K562 (cell line): ENCODE data around the gene INPP5E. TPM values are rescaled to one million over a fixed set of nuclear protein-coding genes. Genes with fewer than 3 reads are reported as not detected.

Source experiments
- ATAC-seq: fragments of 200-7000 bp; cut with Tn5 transposase; 3 replicates; pipeline ENCODE4 v1.9.1; 2020; ENCODE audit warnings: moderate library complexity
- BruUV-seq: library from RNA; stranded (reverse); fragments of 400-500 nt; replicated peaks from 2 replicates; lab custom pipeline; 2021; lab: Mats Ljungman, UMichigan
- CTCF ChIA-PET: fragments of 300-600 bp; formaldehyde crosslinking; extraction: SDS; loops from one replicate; lab custom pipeline; 2021; ENCODE audit warnings: low intra/inter-chr PET ratio; lab: Yijun Ruan, JAX
- POLR2A ChIA-PET: fragments of 300-600, 350-650 bp; sonication (Branson Sonifier 250); formaldehyde crosslinking; extraction: SDS; loops from one replicate; lab custom pipeline; 2021; ENCODE audit warnings: antibody characterized with exemption, inconsistent platforms; lab: Yijun Ruan, JAX
- DNase-seq, 4 experiments: peaks; one replicate each; pipeline versions ENCODE4 v3.0.0 to v3.0.0-alpha.2; 2011 to 2018; ENCODE audit warnings: low spot score in 3 of 4, mixed read lengths in 3 of 4; ENCODE audit errors: extremely low read depth in 1 of 4
- FAIRE-seq: peaks from 2 replicates; lab custom pipeline; 2011; peaks lifted over from hg19 to GRCh38; lab: Jason Lieb, UNC
- H2AFZ ChIP-seq: 2 replicates; pipeline ENCODE4 v1.6.0; 2011; ENCODE audit warnings: low read depth, low read length, control low read depth, inconsistent platforms
- H3K27ac ChIP-seq: fragments of 200-600 bp; 3 replicates; pipeline ENCODE4 v1.8.0; 2011; ENCODE audit warnings: low read depth, mild to moderate bottlenecking, control low read depth, inconsistent platforms, low read length, moderate library complexity, mixed read lengths; ENCODE audit errors: extremely low read depth
- H3K27me3 ChIP-seq, 2 experiments: fragments of 300-600 bp in 1 of 2; 2 replicates in 1 of 2; 3 replicates in 1 of 2; pipeline versions ENCODE4 v1.6.0 to v1.8.0; 2011; ENCODE audit warnings: inconsistent platforms in 2 of 2, low read length in 2 of 2, mild to moderate bottlenecking in 1 of 2, mixed read lengths in 1 of 2, moderate library complexity in 1 of 2; ENCODE audit not compliant: control insufficient read depth in 2 of 2, insufficient read depth in 2 of 2
- H3K36me3 ChIP-seq: fragments of 300-600 bp; 3 replicates; pipeline ENCODE4 v1.8.0; 2011; ENCODE audit warnings: mild to moderate bottlenecking, low read length, inconsistent platforms; ENCODE audit not compliant: control insufficient read depth, insufficient read depth
- H3K4me1 ChIP-seq, 2 experiments: fragments of 200-600 bp in 1 of 2; replicated peaks in 1 of 2; 2 replicates in 1 of 2; 3 replicates in 1 of 2; pipeline versions ENCODE4 v1.5.1 to v1.8.0; 2011; ENCODE audit warnings: inconsistent platforms in 2 of 2, low read length in 2 of 2, mild to moderate bottlenecking in 1 of 2, mixed read lengths in 1 of 2, moderate library complexity in 1 of 2; ENCODE audit not compliant: control insufficient read depth in 2 of 2, insufficient read depth in 2 of 2
- H3K4me2 ChIP-seq: 2 replicates; pipeline ENCODE4 v1.6.1; 2011; ENCODE audit warnings: low read length, control low read depth, inconsistent platforms, mixed read lengths; ENCODE audit not compliant: insufficient read depth
- H3K4me3 ChIP-seq: fragments of 200-600 bp; sonication (generic), shearing (Covaris generic); 2 replicates; pipeline ENCODE4 v1.5.1; 2016; ENCODE audit warnings: control low read depth, inconsistent platforms
- H3K79me2 ChIP-seq: fragments of 200-600 bp; 3 replicates; pipeline ENCODE4 v1.8.0; 2011; ENCODE audit warnings: low read length, inconsistent platforms; ENCODE audit not compliant: control insufficient read depth, insufficient read depth
- H3K9ac ChIP-seq, 2 experiments: 2 replicates each; pipeline versions ENCODE4 v1.6.0 to v1.6.1; 2011; ENCODE audit warnings: low read depth in 2 of 2, low read length in 2 of 2, control low read depth in 1 of 2, inconsistent platforms in 1 of 2, mild to moderate bottlenecking in 1 of 2, mixed read lengths in 1 of 2; ENCODE audit not compliant: insufficient read depth in 1 of 2
- H3K9me1 ChIP-seq: one replicate; pipeline ENCODE4 v1.6.0; 2011; ENCODE audit warnings: inconsistent platforms, mild to moderate bottlenecking, low read length, moderate library complexity; ENCODE audit not compliant: control insufficient read depth, insufficient read depth
- H3K9me3 ChIP-seq: replicated peaks from 2 replicates; pipeline ENCODE4 v1.5.1; 2011; ENCODE audit warnings: low read depth, low read length, inconsistent platforms; ENCODE audit not compliant: control insufficient read depth, insufficient read depth
- H4K20me1 ChIP-seq: replicated peaks from 2 replicates; pipeline ENCODE4 v1.6.1; 2011; ENCODE audit warnings: low read length, inconsistent platforms, mixed read lengths; ENCODE audit not compliant: control insufficient read depth, insufficient read depth
- ESRRA ChIP-seq: fragments of 450-650 bp; IDR thresholded peaks from 2 replicates; pipeline ENCODE4 v1.6.1; 2014; ENCODE audit warnings: low read depth, mild to moderate bottlenecking, moderate library complexity, borderline replicate concordance
- SIN3A ChIP-seq, 2 experiments: fragments of 150-350 bp in 1 of 2; IDR thresholded peaks; 2 replicates each; pipeline ENCODE4 v1.6.1; 2011 to 2016; ENCODE audit warnings: borderline replicate concordance in 2 of 2, low read depth in 2 of 2, low read length in 2 of 2, mild to moderate bottlenecking in 2 of 2, moderate library complexity in 2 of 2; ENCODE audit not compliant: control insufficient read depth in 1 of 2
- TCF7 ChIP-seq: sonication (generic); IDR thresholded peaks from 2 replicates; pipeline ENCODE4 v1.6.1; 2016; ENCODE audit warnings: antibody characterized with exemption, borderline replicate concordance
- WGBS: fragments of 100-300 bp; shearing (Covaris generic); methylation state at CpG from one replicate; pipeline ENCODE4 v1.1.6; 2016; ENCODE audit warnings: low coverage, mixed read lengths; ENCODE audit not compliant: insufficient coverage; ENCODE audit errors: missing lambda C conversion rate; 5-methylcytosine and 5-hydroxymethylcytosine counted together
- in situ Hi-C: fragments of 300-500 bp; cut with MboI; formaldehyde crosslinking; loops from 4 replicates; pipeline ENCODE4 v1.15.0; 2018; ENCODE audit warnings: inconsistent platforms, mixed read lengths
- intact Hi-C: fragments of 100-400 bp; cut with micrococcal nuclease; formaldehyde crosslinking; loops from 2 replicates; pipeline ENCODE4 v1.14.2; 2022
- polyA plus RNA-seq, 8 experiments: library from polyadenylated mRNA; depleted of rRNA in 4 of 8; stranded (reverse) in 5 of 8; unstranded in 3 of 8; fragments of >200 nt; fragmentation: Nextera tagmentation in 2 of 8; fragmentation: Illumina TruSeq in 1 of 8; extraction: Ambion mirVana in 2 of 8; extraction: Trizol in 1 of 8; gene quantifications; 2 replicates each; pipeline versions ENCODE4 v1.2.1 to v1.2.3, GENCODE V29; 2011 to 2014; ENCODE audit warnings: inconsistent platforms in 1 of 8, missing spikeins in 1 of 8
- total RNA-seq, 7 experiments: library from RNA; depleted of rRNA in 6 of 7; stranded (reverse); fragments of >200 nt in 6 of 7; fragmentation: Illumina TruSeq in 2 of 7; extraction: Trizol in 2 of 7; gene quantifications; 2 replicates each; pipeline versions ENCODE4 v1.2.1 to v1.2.3, GENCODE V29; 2011 to 2021; ENCODE audit warnings: low replicate concordance in 1 of 7

Gene INPP5E
- total and polyA plus RNA-seq, 9 of the 15 experiments (the other 6 are each of a cell fraction or from before 2014, with no cell fraction given), result 0.38 to 17.4 (median 4.9) TPM

DNA sequence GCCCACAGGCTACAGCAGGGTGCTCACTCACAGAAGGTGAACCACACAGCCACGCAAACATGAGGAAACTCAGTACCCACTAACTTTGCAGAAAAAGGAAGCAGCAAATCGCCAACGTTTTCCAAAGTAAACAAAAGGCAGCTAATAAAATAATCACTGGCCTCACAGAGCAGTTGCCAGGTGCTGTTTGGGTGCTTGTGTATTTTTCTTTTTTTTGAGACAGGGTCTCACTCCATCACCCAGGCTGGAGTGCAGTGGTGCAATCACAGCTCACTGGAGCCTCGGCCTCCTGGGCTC, 43.5 kb downstream of the INPP5E start:
- DNase-seq, result no peak
- Histone ChIP-seq H3K27ac (no peak overlapping the region), H3K4me1 (peaks cover 7 to 49% of the 10 kb centered on the region in 2 experiments; a peak in 4 of 5 replicates), H2AFZ (no peak overlapping the region), H3K79me2 (peaks cover 28% of the 10 kb centered on the region), H3K4me2 (no peak overlapping the region), H3K36me3 (peaks cover 76% of the 10 kb centered on the region), H3K9me3 (no peaks in the 10 kb centered on the region), H3K9me1 (no peaks in the 10 kb centered on the region), H3K4me3 (no peak overlapping the region), H3K27me3 (no peaks in the 10 kb centered on the region), H3K9ac (0 out of 4 replicates have a peak overlapping the region, but pooled peaks of 1 of the 2 experiments have one; percentile 60), H4K20me1 (no peaks in the 10 kb centered on the region; the same call in 1 of the 2 replicates)
- BruUV-seq, result no TSS peak
- WGBS, result 97% methylated on average over 4 of the region's 4 CpGs
- CTCF ChIA-PET, result no interaction called here
- FAIRE-seq, result no peak
- no peak for TF ChIP-seq ESRRA
- ATAC-seq, result no peak
- intact Hi-C loops, result no loop called here
- in situ Hi-C loops, result no loop called here
- POLR2A ChIA-PET, result interaction anchor here (0.6 to 1.6 kb wide), 5 partner anchors 9 to 33 kb away, joined by 3 to 5 read pairs (median 3); partner anchors contain the start of gene DNLZ

GRCh38 chr9:136395345-136396218, 44.1 kb downstream of the INPP5E start:
- Histone ChIP-seq H3K79me2 (peaks cover 28% of the 10 kb centered on the region), H3K4me1 (peaks cover 7 to 43% of the 10 kb centered on the region in 2 experiments; a peak in 4 of 5 replicates), H3K4me2 (no peak overlapping the region), H3K4me3 (no peak overlapping the region), H4K20me1 (no peaks in the 10 kb centered on the region; the same call in 1 of the 2 replicates), H3K27ac (no peak overlapping the region), H2AFZ (no peak overlapping the region), H3K9ac (peak overlapping the region in 1 of 2 experiments; percentile 57; a peak in 1 of 4 replicates), H3K9me1 (no peaks in the 10 kb centered on the region), H3K9me3 (no peaks in the 10 kb centered on the region), H3K36me3 (peaks cover 79% of the 10 kb centered on the region), H3K27me3 (no peaks in the 10 kb centered on the region)
- FAIRE-seq (no peak), DNase-seq (no peak), ATAC-seq (no peak)
- BruUV-seq, result no TSS peak
- CTCF ChIA-PET, result no interaction called here
- intact Hi-C loops (no loop called here), in situ Hi-C loops (no loop called here)
- WGBS, result 93% methylated on average over 18 of the region's 26 CpGs
- POLR2A ChIA-PET, result interaction anchor here (0.6 to 1.6 kb wide), 5 partner anchors 8 to 714 kb away, joined by 3 to 5 read pairs (median 3); partner anchors contain the start of gene DNLZ
- TF ChIP-seq TCF7, result no peak
- no peak for TF ChIP-seq SIN3A (IDR thresholded peaks at IDR 0.05; ENCODE audit: borderline replicate concordance in 2 of 2, control insufficient read depth in 1 of 2, low read depth in 2 of 2, low read length in 2 of 2)
